Amygdala (tissue), 56 donors: Measurements from ENCODE around the gene SCYL3.

Source experiments
- DNase-seq, 56 donors: peaks; one replicate each; lab custom pipeline; 2025; lab: John Stamatoyannopoulos, UW

SCYL3 gene

DNA sequence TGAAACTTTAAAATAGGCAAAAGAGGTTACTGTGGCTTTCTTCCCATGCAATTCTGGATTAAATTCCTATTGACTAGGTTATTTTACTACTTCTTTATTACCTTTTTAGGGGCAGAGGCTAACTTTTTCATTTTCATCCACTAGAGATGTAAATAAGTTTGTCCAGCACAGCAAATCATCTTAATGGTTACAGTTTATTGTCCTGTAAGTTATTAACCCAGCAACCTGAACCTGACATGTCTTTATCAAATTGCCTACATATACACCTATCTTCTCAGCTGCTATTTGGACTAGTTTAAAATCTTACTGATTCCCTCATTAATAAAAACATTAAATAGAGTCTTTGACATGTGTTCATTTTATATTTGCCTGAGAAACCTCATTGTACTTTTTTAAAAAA, 6.9 kb upstream of the SCYL3 start:
- no peak for DNase-seq

DNA sequence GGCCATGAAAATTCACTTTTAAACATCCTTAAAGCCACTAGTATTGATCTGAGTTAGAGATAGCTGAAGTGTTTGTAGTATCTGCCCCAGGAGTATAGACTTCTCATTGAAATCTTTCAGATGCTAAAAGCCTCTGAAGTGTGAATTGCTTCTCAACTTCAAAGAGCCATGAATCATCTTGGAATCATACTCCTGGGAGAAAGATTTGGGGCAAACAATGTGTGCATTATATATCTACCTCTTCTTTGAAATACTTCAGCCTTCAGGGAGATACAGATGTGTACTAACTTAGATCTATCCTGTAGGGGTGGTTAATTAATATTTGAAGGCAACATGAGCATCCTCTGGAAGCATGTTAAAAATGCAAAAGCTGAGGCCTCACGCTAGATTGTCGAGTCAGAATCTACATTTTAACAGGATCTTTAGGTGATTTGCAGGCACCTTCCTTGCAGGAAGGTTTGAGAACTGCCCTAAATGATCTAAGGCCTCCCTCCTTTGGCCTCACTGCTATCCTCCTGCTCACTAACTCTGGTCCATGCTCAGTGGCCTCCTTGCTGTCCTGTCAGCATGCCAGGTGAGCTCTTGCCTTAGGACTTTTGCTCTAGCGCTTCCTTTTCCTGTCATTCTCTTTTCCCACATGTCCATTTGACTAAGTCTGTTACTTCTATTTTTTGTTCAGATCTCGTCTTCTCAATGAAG, 6.0 kb upstream of the SCYL3 start:
- DNase-seq, result no peak

DNA sequence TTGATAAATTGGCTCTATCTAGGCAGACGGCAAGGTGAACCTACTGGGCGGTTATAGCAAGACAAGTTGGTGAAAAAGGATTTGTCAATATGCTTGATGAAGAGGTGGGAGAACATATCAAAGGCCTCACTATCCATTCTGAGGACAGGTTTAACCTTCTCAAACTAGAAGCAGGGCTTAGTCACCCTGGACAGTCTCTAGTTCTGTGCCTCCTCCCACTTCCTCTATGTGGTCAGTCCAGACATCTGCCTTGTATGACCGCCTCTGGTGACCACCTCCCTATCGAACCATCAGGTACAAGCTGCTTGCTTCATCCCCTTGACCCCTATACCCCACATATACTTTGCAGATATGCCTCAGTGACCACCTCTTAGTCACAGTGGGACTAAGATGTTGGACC, 2.3 kb upstream of the SCYL3 start:
- no peak for DNase-seq

DNA sequence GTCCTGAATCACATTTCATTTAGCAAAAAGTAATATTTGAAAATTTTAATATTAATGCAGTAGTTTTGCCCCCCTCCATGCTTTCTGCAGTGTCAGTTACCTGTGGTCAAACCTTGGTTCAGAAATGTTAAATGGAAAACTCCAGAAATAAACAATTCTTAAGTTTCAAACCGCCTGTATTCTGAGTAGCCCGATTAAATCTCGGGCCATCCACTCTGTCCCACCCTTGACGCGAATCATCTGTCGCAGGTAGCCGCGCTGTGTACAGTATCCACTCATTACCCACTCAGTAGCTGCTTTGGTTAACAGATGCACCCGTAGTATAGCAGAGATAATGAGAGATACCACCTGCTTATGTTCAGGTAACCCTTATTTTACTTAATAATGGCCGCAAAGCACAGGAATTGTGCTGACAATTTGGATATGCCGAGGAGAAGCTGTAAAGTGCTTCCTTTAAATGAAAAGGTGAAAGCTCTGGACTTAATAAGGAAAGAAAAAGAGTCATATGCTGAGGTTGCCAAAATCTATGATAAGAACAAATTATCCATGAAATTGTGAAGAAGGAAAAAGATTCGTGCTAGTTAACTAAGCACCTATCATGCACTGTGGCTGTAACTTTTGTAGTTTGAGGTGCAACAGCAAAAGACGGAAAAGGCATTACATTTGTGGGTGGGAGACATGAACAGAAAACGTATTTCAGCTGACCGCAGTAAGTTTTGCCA, 889 bp upstream of the SCYL3 start:
- peak in 2 of 56 donors; percentile 33 to 35 for DNase-seq

DNA sequence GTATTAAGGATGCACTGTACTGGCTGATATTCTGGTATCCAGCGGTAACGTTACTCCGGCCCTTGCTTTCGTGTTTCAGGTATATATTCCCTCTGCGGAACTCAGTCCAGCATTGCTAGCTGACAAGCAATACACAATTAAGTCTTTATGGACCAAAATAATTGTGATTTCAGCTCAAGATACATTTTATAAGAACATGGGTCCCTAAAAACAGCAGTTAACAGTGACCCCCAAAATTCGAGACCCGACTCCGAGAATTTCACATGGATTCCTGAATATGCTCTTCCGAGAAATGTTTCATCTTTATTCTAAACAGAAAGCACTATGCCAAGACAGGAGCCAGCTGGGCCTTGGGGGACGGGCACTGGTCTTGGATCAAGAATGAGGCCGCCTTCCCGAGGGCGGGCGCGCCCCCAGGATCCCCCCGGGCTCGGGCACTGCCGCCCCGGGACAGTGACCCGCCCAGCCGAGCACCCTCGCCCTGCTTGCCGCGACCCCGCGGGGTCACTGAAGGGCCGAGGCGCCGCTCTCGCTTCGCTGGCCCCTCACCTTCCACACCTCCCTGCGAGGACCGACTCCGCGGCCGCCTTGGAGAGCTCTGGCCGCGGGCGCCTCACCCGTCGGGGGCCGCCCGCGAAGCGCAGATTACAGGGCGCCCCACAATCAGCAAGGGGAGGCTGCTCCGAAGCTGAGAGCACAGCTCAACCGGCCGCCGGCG, 610 bp downstream of the SCYL3 start:
- peak in 19 of 56 donors; percentile 10 to 72 (median 53) for DNase-seq

DNA sequence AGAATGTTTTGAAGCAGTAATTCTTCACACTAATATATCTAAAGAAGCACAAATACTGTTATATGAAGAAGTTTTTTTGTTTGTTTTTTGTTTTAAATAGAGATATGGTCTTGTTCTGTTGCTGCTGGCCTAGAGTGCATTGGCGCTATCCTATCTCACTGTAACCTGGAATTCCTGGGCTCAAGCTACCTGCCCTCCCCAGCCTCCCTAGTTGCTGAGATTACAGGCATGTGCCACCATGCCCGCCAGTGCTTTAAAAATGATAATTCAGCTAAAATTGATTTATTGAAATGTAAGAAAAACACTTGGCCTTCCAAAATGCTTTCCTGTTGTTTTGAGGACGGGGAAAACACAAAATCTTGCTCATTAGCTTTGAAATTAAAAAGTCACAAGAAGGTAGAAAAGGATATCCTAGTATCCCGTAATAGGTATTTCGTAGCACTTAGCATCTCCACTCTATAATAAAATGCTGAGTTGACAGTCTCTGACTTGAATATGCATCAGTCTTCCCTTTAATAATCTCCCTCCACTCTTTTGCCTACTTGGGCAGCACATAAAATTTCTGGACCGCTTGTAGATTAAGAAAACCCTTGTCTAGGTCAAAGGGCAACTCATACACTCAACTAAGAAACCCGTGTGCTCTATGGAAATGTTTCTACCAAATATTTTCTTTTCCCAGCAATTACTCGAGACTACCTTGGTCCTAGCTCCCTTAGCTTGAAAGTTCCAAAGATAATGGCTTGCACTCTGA, 1.3 kb downstream of the SCYL3 start:
- no peak for DNase-seq

DNA sequence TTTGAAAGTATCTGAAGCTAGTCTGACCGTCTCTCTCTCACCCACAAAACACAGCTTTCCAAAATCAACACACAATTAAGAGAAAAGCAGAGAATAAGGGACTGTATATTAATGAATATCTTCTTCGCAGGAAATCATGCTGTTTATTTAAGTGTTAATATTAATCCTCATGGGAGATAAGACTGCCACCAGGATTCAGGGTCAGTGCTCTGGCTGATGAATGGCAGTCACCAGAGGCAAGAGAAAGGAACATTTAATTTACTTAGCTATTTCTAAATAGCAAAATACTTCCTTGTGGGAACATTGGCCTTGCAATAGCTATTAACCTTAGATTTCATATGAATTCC, 2.2 kb downstream of the SCYL3 start:
- DNase-seq, result no peak

DNA sequence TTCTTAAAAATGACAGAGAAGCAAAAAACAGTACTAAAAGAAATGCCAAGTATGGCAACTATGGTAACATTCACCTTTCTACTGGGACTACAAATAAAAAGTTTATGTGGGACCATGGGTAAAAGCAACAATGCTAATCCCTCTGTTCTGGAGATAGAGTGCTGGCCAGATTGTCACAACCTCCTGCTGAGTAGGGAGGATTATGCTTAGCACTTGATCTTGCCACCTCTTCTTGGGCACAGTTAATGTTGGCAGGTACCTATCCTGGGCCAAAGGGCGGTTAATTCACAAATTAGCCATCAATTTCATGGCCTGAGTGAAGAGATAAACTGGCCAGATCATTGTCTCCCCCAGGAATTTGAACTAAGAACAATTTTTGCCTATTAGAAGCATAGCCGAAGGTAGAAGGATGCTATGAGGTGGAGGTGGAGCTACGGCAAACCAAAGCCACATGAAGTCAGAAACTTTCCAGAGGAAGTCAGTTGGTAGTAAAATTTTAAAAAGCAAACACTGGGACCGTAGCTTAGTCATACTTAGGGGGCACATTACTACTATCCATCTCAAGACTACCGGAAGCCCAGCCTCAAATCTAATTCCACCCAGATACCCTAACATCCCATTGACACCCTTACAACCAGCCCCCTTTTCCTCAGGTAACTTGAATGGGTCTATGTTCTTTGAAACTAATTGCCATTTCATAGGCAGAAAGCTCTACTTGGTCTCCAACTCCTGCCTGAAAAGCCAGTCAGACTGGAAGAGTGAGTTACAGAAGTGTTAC, 2.7 kb downstream of the SCYL3 start:
- no peak for DNase-seq

DNA sequence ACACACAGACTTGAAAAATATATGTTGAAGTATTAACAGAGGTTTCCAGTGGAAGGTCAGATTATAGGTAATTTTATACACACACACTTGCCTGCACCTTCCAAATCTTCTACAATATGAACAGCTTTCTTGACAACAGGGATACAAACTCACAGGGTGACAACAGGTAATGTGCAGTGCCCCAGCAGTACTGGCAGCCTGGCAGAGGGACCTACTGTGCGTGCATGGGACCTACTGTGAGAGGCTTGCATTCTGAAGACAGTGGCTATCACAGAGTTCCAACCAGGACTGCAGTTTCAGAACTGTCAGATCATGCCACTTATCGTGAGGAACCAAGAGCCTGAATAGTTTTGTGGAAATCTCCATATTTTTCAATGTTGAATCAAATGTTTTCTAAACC, 3.8 kb downstream of the SCYL3 start:
- no peak for DNase-seq

DNA sequence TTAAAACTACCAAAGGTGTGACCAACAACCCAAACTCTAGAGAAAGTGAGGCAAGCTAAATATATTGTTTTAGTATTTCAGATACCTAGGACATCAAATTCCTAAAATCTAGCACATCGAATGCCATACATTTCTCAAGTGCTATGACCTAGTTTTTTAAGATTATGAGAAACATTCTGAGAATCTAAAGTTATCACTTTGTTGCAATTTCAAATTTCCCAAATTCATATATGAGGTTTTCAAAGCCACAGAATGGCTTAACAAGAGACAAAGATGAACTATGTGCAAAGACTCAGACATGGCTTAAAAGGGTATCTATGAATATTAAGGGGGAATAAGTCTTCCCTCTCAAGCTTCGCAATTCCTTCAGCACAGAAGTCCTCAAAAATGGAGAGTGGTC, 6.8 kb downstream of the SCYL3 start:
- no peak for DNase-seq

DNA sequence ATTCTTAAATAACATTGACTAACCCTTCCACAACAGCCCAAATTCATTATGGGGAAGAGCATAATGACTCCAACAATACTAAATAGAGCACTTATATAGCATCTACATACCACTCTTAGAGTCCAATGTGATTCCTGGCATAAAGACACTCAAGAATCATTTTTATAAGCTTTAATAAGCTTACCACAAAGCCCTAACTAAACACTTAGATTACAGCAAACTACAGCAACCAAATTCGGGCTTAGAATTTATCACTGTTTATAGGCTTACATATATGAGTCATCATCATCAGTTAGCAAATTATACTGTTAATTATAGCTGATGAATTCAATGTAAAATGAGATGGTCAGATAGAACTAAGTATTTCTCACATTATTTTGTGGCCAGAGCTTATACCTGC, 7.3 kb downstream of the SCYL3 start:
- DNase-seq, result no peak

DNA sequence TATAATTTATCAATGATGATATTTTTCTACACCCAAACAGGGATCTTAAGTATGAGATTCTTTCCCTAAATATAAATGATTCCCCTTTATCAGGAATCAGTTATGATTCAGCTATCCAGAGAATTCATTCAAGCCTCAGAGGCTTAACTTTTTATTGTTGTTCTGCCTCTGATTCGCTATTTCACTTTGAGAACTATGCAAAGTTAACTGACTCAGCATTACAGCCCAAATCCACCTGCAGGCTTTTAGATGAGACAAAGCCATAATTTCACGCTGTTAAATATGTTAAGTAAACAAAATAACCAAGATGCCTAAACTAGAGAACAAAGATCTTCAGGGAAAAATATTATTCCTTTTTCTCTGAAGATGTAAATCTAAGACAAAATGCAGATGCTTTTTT, 8.5 kb downstream of the SCYL3 start:
- no peak for DNase-seq

DNA sequence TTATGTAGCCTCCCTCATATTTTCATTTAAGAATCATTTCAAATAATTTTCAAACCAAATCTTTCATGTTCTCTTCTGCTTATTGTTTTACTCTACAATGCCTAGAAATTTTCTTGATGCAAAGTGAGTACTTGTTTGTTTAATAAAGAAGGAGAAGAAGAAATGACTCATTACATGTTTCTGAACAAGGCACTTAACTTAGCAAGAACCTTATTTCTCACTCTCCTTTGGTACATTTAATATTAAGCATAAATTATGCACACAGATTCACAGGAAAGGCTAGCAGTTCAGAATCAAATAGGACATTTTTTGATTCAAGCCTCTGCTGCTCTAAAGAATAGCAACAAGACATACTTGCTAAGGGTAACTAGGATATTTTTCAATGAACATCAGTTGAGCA, 9.1 kb downstream of the SCYL3 start:
- DNase-seq, result no peak

DNA sequence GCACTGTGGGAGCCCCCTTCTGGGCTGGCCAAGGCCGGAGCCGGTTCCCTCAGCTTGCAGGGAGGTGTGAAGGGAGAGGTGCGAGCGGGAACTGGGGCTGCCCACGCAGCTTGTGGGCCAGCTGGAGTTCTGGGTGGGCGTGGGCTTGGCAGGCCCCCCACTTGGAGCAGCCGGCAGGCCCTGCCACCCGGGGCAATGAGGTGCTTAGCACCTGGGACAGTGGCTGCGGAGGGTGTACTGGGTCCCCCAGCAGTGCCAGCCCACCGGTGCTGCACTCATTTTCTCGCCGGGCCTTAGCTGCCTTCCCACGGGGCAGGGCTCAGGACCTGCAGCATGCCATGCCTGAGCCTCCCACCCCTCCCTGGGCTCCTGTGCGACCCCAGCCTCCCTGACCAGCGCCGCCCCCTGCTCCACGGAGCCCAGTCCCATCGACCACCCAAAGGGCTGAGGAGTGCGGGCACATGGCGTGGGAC, 11.6 kb downstream of the SCYL3 start:
- no peak for DNase-seq

DNA sequence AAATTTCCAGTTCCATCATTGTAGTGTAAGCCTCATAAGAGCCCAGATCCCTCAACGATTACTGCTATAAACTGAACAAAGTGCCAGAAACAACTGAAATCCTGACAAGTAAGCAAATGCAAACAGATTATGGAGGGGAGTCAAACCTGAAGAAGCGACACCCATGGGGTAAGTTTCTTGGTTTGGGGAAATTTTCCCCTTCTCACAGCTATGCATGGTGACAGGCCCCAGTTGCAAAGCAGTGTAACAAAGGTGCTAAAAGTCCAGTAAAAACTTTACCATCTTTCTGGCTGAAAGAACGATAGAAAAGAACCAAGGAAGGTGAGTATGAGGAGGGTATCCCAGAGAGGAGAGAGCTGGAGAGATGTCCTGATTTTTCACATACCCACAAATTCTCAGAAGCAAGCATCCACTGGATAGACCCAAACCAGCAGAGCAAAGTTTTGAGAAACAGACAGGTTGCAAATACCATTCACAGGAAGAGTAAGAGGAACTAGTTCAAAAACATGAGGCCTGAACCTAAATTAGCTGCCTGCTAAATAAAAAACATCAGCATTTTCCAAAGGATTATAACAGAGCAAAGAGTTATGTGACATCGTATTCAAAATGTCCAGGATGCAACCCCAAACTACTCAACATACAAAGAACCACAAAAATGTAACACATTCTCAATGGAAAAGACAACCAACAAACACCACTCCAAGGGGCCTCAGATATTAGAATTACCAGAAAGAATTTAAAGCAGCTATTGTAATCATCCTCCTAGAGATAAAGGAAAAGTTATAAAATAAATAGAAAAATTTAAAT, 14.5 kb downstream of the SCYL3 start:
- no peak for DNase-seq

DNA sequence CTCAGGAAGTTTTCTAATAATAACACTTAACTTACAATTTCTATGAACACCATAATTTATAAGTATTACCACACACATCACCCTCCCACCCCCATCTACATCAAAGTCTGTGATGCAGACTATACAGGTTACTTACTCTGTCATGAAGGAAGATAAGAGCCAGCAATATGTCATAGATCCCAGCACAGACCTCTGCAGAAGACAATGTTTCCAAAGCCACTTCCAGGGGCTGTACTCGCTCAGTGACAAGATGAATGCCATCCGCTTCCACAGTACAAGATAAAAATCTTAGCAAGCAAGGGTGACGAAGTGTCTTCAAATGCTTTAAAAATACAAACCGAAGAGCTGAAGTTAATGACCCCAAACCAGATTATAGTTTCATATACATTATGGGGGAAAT, 15.2 kb downstream of the SCYL3 start:
- no peak for DNase-seq

DNA sequence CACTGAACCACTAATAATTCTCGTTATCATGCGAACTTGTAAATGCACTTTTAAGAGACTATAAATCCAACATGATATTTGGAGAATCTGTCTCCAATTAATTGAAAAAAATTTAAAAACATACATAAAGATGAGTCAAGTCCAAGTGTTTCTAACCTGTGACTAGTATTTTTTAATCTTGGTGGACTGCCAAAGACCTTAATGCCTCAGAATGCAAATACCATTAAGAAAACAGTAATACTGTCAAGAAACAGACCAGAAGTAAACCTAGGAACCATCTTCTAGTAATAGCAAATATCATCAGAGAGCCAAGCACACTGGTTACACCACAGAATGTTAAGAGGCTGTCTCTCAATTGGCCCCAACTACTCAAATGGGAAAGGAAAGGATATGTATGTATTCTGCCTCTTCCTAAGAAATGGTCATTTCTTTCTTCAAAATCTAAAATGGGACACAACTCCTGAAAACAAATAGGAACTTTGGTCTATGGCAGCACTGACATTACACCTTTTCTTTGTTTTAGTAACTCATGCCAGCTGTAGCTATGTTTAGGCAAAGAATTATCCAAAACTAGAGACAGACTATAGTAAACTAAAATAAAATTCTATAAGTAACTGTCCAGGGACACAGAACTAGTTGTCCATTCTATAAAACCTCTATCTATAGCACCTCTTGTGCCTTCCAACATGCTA, 15.8 kb downstream of the SCYL3 start:
- no peak for DNase-seq

DNA sequence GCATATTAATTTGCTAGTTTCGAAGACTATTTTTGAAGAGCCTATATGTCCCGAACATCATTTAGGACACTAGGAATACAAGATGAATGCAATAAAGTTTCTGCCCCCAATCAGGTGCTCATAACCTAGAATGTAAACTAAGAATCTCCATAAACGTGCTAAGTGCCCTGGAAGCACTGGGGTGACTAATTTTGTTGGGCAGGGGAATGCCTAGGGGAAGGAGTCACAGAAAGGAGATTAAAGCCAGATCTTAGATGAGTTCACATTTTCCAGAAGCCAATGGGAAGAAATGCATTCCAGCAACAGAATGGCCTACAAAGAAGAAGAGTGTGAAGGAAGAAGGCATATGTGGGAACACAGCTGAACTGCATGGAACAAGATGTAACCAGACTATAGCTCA, 19.5 kb downstream of the SCYL3 start:
- DNase-seq, result no peak
